Measurements from ENCODE around the gene OVOL1. TPM values are rescaled to one million over a fixed set of nuclear protein-coding genes. Genes with fewer than 3 reads are reported as not detected.

The OVOL1 gene
- total RNA-seq, 4 donors from 2014 or later = 14.9 to 33.2 (median 29.8) TPM

- Histone ChIP-seq H3K9me3 (no peaks in the 10 kb centered on the region), H3K4me3 (peak overlapping the region; percentile 43 to 78 (median 60)), H3K4me1 (peaks cover 0 to 38% (median 23%) of the 10 kb centered on the region in 4 donors), H3K27me3 (peaks cover 0 to 9% of the 10 kb centered on the region in 2 donors), H3K27ac (peak overlapping the region in 3 of 4 donors; percentile 47 to 95 (median 55)), H3K36me3 (no peaks in the 10 kb centered on the region)
- DNase-seq = peak in 1 of 3 donors; percentile 63
- TF ChIP-seq, protein P1, sequence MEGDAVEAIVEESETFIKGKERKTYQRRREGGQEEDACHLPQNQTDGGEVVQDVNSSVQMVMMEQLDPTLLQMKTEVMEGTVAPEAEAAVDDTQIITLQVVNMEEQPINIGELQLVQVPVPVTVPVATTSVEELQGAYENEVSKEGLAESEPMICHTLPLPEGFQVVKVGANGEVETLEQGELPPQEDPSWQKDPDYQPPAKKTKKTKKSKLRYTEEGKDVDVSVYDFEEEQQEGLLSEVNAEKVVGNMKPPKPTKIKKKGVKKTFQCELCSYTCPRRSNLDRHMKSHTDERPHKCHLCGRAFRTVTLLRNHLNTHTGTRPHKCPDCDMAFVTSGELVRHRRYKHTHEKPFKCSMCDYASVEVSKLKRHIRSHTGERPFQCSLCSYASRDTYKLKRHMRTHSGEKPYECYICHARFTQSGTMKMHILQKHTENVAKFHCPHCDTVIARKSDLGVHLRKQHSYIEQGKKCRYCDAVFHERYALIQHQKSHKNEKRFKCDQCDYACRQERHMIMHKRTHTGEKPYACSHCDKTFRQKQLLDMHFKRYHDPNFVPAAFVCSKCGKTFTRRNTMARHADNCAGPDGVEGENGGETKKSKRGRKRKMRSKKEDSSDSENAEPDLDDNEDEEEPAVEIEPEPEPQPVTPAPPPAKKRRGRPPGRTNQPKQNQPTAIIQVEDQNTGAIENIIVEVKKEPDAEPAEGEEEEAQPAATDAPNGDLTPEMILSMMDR (IDR thresholded peaks at IDR 0.05) = no peak
- no peak for TF ChIP-seq POLR2A (IDR thresholded peaks at IDR 0.05)
Observed at GRCh38 chr11:65786008-65786785, 666 bp upstream of the OVOL1 start.

DNA sequence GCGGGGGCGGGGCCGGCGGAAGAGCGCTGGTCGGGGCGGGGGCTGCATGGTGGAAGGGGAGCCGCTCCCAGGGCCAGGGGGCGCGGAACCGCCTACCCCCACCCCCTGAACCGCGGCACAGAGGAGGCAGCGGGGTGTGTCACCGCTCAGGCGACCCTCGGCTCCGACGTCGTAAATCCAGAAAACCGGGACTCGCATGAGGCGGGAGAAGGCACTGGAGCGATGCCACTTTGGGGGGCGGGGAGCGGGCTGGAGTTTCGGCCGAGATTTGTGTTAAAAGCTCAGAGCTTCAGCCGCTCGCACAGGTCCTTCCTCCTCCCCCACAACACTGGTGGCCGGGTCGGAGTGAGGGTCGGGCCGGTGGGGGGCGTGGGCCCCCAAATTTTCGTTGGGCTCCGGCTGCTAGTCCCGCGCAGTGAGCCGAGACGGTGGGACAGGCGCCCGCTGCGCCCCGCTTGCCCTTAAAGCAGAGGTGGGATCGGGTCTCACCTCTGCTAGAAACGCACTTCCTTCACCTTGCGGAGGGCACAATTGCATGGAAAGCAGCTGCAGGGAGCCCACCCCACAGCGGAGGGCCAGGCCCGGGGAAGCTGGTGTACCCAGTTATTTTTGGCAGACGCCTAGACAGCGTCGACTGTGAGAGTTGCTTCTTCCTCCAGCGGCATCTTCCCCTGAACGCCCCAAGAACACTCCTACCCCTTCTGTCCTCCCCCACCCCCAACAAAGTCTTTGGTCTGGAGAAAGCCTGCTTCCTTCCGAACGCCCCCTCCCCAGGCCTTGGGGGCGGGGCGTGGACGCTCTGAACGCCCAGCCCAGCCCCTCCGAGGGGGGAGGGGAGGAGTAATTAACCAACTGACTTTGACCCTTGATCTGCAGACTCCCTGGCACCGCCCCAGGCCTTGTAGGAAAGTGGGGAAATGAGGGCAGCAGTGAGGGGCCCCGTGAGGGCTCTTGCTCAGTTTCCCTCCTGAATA, 1.1 kb downstream of the OVOL1 start:
- TF ChIP-seq POLR2A (IDR thresholded peaks at IDR 0.05) = peak in 1 of 2 donors; percentile 67
- TF ChIP-seq, protein P1 (IDR thresholded peaks at IDR 0.05) = no peak
- H3K27ac ChIP-seq = peak overlapping the region in 3 of 4 donors; percentile 84 to 95 (median 85)
- DNase-seq = peak in 2 of 3 donors; percentile 91
- H3K4me1 ChIP-seq = peaks cover 0 to 53% (median 26%) of the 10 kb centered on the region in 4 donors
- no peaks in the 10 kb centered on the region for H3K36me3 ChIP-seq
- no peaks in the 10 kb centered on the region for H3K9me3 ChIP-seq
- peaks cover 0 to 9% of the 10 kb centered on the region in 2 donors for H3K27me3 ChIP-seq
- peak overlapping the region; percentile 43 to 78 (median 60) for H3K4me3 ChIP-seq

DNA sequence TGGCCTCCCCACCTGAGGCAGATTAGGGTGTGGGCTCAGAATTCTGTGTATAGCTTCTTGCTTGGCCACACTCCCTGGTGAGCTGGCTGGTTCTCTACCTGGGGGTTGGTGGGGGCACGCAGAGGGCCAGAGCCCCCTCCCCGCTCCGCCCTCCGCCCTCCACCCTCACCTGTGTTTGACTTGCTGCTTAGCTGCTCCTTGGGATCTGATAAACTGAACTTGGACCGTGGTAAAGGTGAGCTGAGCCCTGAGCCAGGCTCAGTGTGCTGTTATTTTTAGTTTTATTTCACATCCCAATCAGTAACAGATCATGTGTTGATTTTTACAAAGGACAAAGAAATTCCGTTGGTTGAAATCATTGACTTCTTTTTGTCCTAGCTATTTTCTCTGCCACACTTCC, 2.0 kb downstream of the OVOL1 start:
- Histone ChIP-seq H3K27me3 (peaks cover 0 to 9% of the 10 kb centered on the region in 2 donors), H3K9me3 (no peaks in the 10 kb centered on the region), H3K27ac (peak overlapping the region in 3 of 4 donors; percentile 84 to 95 (median 85)), H3K36me3 (no peaks in the 10 kb centered on the region), H3K4me1 (peaks cover under 1 to 60% (median 26%) of the 10 kb centered on the region in 4 donors), H3K4me3 (peak overlapping the region in 3 of 4 donors; percentile 43 to 78 (median 68))
- DNase-seq = no peak
- TF ChIP-seq, protein P1 (IDR thresholded peaks at IDR 0.05) = no peak
- no peak for TF ChIP-seq POLR2A (IDR thresholded peaks at IDR 0.05)

DNA sequence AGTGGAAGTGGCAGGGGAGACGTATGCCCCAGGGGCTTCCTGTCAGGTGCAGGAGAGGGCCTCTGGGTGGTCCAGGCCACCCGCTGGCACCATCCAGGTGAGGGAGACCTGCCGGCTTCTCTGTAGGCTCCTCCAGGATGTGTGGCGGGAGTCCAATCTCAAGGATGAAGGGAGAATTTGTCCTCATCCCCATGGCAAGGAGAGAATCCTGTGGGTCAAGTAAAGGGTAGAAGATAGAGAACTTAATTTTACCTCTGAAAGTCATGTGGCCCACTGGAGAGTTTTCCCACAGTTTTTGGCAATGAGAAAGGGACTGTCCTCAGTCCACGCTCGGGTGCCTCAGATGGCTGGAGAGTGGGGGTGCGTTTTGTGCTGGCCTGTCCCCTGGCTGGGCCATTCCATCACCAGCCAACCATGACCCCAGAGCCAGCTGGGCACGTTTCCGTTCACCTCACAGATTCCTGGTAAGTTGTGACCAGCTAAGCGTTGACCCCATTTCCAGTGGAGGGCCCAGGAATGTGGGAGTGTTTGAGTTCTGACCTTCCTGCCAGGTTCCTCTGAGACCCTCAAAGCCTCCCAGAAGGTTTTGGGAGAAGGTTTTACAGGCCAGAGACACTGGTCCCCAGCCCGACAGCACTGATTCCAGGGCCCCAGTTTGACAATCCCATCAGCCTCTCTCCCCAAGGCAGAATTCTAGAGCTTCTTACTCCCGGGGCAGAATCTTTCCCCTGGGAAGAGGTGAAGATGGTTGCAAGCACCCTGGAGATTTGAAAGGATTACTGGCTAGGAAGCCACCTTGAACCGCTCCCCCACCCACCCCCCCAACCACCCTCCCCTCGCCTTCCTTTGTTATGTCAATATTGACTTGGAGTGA, 2.6 kb downstream of the OVOL1 start:
- no peaks in the 10 kb centered on the region for H3K9me3 ChIP-seq
- no peak for TF ChIP-seq POLR2A (IDR thresholded peaks at IDR 0.05)
- TF ChIP-seq, protein P1 (IDR thresholded peaks at IDR 0.05) = no peak
- no peak for DNase-seq
- peak overlapping the region in 3 of 4 donors; percentile 84 to 95 (median 85) for H3K27ac ChIP-seq
- peaks cover 0 to 5% (median 0%) of the 10 kb centered on the region in 3 donors for H3K36me3 ChIP-seq
- H3K27me3 ChIP-seq = peaks cover 0 to 9% of the 10 kb centered on the region in 2 donors
- H3K4me3 ChIP-seq = peak overlapping the region in 2 of 4 donors; percentile 68 to 78
- peaks cover 3 to 66% (median 26%) of the 10 kb centered on the region in 4 donors for H3K4me1 ChIP-seq

All from Peyer's patch (tissue), 4 donors.